Right ventricle myocardium inferior (tissue), 1 donor: ENCODE measurements around the gene POLG2. TPM values are rescaled to one million over a fixed set of nuclear protein-coding genes. Genes with fewer than 3 reads are reported as not detected.

Source experiments
- microRNA-seq: library from miRNA; unstranded; fragments of <30 nt; microRNA quantifications from one replicate; pipeline ENCODE4 v1.2.0, GENCODE V29; 2020
- total RNA-seq: library from RNA; stranded (reverse); fragmentation: NEBNext Ultra II Directional; extraction: Animal tissue kit (Norgen Biotek cat#: 25700); gene quantifications from one replicate; pipeline ENCODE4 v1.2.1, GENCODE V29; 2021
- donor health status: DM: no; HTN: yes; CAD: no; lungs with severe emphysema.

POLG2 gene
- total RNA-seq, 1 donor from 2014 or later, result 8.2 TPM

Small RNA genes lying within 50 kb of the gene (microRNA-seq; reads per million reads assigned to microRNA genes)
- gene MIR3064 (2.2 reads per million), gene MIR5047 (not detected)

Other genes starting within 250 kb of the POLG2 start
- 56.1 TPM for gene TEX2, start 233.8 kb downstream of the POLG2 start, total RNA-seq
- gene PECAM1, start 106.2 kb downstream of the POLG2 start, total RNA-seq, result 116 TPM
- 3.8 TPM for gene MILR1, start 47.9 kb downstream of the POLG2 start, total RNA-seq
- 321 TPM for gene DDX5, start 9.2 kb upstream of the POLG2 start, total RNA-seq
- gene CEP95, start 9.9 kb upstream of the POLG2 start, total RNA-seq, result 14.7 TPM
- gene SMURF2, start 165.3 kb upstream of the POLG2 start, total RNA-seq, result 12.3 TPM